HEK293T (cell line): ENCODE measurements around the gene IQSEC2.

ENCODE experiments used
- ELF4 ChIP-seq: fragments of 450-650 bp; IDR thresholded peaks from 2 replicates; pipeline ENCODE4 v1.6.1; 2017; ENCODE audit warnings: antibody characterized with exemption
- FOXA1 ChIP-seq: fragments of 450-650 bp; IDR thresholded peaks from 2 replicates; pipeline ENCODE4 v1.6.1; 2016; ENCODE audit warnings: mild to moderate bottlenecking
- FOXM1 ChIP-seq: fragments of 450-650 bp; IDR thresholded peaks from 2 replicates; pipeline ENCODE4 v1.6.1; 2017; ENCODE audit warnings: mild to moderate bottlenecking, borderline replicate concordance
- L3MBTL2 ChIP-seq: fragments of 450-650 bp; conservative IDR thresholded peaks from 2 replicates; pipeline ENCODE4 v1.6.1; 2016; ENCODE audit warnings: mild to moderate bottlenecking
- LEF1 ChIP-seq: fragments of 450-650 bp; IDR thresholded peaks from 2 replicates; pipeline ENCODE4 v1.6.1; 2017; ENCODE audit warnings: mild to moderate bottlenecking, borderline replicate concordance
- SP1 ChIP-seq: fragments of 450-650 bp; IDR thresholded peaks from 2 replicates; pipeline ENCODE4 v1.6.1; 2017
- SUZ12 ChIP-seq: fragments of 450-650 bp; IDR thresholded peaks from 2 replicates; pipeline ENCODE4 v1.6.1; 2016; ENCODE audit warnings: mild to moderate bottlenecking
- ZNF384 ChIP-seq: fragments of 450-650 bp; IDR thresholded peaks from 2 replicates; pipeline ENCODE4 v1.6.1; 2016
- TF ChIP-seq, protein P1 (sequence below): fragments of 450-650 bp; IDR thresholded peaks from 2 replicates; pipeline ENCODE4 v1.6.1; 2016

DNA sequence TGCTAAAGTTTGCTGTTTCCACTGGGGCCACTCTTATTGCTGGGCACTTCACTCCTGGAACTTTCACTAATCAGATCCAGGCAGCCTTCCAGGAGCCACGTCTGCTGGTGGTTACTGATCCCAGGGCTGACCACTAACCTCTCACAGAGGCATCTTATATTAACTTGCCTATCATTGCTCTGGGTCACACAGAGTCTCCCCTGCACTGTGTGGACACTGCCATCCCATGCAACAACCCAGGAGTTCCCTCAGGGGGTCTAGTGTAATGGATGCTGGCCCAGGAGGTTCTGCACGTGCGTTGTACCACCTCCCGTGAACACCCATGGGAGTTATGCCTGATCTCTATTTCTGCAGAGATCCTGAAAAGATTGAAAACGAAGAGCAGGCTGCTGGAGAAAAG is 41.8 kb upstream of the IQSEC2 start:
- TF ChIP-seq L3MBTL2 (no peak), FOXA1 (no peak), ZNF384 (no peak), SP1 (no peak), LEF1 (no peak), SUZ12 (no peak), ELF4 (no peak), FOXM1 (no peak)
- TF ChIP-seq, protein P1, sequence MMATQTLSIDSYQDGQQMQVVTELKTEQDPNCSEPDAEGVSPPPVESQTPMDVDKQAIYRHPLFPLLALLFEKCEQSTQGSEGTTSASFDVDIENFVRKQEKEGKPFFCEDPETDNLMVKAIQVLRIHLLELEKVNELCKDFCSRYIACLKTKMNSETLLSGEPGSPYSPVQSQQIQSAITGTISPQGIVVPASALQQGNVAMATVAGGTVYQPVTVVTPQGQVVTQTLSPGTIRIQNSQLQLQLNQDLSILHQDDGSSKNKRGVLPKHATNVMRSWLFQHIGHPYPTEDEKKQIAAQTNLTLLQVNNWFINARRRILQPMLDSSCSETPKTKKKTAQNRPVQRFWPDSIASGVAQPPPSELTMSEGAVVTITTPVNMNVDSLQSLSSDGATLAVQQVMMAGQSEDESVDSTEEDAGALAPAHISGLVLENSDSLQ = no peak
